ENCODE results near the gene EN2.

EN2 gene

DNA sequence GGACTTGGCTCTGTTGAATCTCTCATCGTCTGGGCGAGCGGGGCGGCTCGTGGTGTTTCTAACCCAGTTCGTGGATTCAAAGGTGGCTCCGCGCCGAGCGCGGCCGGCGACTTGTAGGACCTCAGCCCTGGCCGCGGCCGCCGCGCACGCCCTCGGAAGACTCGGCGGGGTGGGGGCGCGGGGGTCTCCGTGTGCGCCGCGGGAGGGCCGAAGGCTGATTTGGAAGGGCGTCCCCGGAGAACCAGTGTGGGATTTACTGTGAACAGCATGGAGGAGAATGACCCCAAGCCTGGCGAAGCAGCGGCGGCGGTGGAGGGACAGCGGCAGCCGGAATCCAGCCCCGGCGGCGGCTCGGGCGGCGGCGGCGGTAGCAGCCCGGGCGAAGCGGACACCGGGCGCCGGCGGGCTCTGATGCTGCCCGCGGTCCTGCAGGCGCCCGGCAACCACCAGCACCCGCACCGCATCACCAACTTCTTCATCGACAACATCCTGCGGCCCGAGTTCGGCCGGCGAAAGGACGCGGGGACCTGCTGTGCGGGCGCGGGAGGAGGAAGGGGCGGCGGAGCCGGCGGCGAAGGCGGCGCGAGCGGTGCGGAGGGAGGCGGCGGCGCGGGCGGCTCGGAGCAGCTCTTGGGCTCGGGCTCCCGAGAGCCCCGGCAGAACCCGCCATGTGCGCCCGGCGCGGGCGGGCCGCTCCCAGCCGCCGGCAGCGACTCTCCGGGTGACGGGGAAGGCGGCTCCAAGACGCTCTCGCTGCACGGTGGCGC lies at the start of gene EN2:
TSS of gene EN2 (plus strand) at position 19 of the 767 bp plus-strand sequence. CDS start at position 268, 249 bp downstream.
- H3K4me3 ChIP-seq (ENCODE audit: low read depth, low read length), result no peak within 1 kb of the TSS

DNA sequence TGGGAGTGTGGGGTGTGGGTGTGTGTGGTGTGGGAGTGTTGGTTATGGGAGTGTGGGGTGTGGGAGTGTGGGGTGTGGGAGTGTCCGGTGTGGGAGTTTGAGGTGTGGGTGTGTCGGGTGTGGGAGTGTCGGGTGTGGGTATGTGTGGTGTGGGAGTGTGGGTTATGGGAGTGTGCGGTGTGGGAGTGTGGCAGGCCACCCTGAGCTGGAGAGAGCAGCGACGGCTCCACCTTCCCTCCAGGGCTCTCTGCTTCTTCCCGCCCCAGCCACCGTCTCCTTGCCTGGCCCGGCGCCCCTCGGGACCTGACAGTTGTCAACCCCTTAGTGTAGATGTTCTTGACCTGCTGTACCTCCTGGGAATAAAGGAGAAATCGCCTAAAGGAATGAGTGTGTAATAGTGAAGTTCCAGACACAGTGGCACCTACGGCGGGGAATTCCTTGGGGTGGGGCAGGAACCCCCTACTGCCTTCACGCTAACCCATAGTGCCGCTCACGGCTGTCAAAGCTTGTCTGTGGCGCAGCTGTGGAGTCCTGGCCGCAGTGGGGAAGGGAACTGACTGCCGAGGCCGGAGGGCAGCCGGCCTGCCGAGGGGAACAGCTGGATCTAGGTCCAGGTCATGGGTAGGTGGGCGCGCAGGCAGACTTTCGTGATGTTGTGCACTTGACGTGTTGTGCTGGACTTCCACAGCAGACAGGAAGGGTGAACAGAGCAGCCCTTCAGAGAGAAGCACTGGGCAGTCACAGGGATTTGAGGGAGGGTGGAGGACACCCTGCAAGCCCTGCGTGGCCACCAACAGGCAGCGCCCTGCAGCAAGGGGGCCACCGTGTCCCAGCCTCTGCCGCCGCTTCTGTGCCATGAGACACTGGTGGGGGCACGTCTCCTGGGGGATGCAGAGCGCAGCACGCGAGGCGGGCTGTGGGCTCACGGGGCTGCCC lies 49.0 kb upstream of the EN2 start:
- no peak overlapping the region for H3K4me3 ChIP-seq (ENCODE audit: low read depth, low read length)

DNA sequence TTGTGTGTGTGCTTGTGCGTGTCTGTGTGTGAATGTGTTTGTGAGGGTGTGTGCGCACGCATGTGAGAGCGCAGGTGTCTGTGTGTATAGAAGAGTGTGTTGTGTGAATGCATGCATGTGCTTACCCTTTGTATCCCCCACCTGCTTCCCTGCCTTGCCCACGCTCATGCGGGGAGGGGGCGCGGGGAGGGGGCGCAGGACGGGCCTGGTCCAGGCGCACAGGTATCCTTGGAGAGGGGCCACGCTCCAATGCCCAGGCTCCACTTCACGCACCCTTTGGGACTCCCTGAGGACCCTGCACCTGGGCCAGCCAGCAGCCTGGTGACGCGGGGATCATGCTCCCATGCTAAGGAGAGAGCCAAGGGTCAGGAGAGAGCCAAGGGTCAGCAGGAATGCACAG lies 47.9 kb upstream of the EN2 start:
- no peak overlapping the region for H3K4me3 ChIP-seq (ENCODE audit: low read depth, low read length)

DNA sequence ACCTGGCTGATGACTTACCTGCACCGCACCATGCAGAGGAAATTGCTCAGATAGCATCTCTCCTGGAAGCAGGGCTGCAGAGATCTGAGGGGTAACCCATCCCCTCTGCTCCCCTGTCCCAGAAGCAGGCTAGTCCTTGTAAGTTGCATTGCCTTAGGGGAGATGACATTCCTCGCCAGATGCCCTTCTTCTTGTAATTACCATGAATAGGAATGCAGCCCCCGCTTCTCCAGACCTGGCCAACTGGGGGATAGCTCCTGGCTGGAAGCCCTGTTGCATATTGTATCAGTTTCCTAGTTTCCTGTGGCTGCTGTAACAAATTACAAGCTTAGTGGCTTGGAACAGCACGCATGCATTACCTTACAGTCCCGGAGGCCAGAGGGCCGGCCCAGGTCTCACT lies 47.5 kb upstream of the EN2 start:
- no peak overlapping the region for H3K4me3 ChIP-seq (ENCODE audit: low read depth, low read length)

DNA sequence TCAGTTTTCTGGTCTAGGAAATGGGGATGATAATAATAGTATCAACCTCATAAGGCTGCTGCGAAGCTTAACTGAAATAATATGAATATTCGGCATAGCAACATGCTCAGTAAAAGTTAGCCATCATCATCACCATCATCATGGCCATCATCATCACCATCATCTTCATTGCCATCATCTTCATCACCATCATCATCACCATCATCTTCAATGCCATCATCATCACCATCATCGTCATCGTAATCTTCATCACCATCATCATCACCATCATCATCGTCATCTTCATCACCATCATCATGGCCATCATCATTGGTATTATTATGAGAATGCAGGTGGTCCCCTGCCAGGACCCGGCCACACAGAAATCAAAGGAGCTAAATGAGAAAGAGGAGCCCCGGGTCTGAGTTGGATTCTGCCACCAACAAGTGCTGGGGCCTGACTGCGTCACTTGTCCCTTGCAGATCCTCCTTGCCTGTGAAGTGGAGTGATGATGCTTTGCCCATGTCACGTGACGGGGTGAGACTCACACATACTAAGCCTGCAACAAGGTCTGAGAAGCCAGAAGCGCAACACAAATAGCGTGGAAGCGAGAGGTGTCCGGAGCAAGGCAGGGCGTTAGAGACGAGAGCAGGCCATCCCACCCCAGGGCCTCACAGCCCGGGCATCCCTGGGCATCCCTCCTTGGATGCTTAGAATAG lies 46.1 kb upstream of the EN2 start:
- no peak overlapping the region for H3K4me3 ChIP-seq (ENCODE audit: low read depth, low read length)

DNA sequence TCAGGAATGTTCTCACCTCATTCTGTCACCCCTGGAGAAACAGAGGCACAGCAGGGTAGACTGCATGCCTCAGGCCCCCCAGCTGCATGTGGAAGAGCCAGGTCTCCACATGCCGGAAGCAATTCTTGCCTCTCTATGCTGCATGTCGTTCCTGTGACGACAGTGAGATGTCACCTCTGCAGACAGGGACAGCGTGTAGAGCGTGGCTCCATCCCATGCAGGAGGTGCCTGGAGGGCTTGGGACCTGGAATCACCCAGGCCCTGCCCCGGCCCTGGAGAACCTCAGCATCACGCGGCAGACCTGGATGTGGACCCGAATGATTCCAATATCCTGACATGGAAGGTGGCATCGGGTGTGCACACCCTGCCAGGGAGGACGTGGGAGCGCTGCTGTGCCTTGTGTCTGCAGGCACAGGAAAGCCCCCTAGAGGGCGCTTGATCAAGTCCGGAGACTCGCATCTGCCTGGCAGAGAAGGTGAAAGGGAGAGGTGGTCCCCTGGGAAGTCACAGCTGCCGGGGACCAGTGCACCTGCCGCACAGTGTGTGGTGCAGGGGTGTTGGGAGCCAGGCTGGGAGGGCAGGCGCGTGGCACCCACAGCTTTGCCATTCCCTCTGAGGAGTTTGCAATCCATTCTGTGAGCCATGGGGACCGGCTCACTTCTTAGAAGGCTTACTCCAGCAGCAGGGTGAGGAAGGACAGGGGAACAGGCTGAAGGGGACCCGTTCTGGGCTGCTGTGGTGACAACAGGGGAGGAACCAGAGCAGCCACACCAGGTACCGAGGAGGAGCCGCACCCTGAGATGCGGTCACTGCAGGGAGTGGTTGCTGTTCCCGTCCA lies 45.3 kb upstream of the EN2 start:
- H3K4me3 ChIP-seq (ENCODE audit: low read depth, low read length), result no peak overlapping the region

DNA sequence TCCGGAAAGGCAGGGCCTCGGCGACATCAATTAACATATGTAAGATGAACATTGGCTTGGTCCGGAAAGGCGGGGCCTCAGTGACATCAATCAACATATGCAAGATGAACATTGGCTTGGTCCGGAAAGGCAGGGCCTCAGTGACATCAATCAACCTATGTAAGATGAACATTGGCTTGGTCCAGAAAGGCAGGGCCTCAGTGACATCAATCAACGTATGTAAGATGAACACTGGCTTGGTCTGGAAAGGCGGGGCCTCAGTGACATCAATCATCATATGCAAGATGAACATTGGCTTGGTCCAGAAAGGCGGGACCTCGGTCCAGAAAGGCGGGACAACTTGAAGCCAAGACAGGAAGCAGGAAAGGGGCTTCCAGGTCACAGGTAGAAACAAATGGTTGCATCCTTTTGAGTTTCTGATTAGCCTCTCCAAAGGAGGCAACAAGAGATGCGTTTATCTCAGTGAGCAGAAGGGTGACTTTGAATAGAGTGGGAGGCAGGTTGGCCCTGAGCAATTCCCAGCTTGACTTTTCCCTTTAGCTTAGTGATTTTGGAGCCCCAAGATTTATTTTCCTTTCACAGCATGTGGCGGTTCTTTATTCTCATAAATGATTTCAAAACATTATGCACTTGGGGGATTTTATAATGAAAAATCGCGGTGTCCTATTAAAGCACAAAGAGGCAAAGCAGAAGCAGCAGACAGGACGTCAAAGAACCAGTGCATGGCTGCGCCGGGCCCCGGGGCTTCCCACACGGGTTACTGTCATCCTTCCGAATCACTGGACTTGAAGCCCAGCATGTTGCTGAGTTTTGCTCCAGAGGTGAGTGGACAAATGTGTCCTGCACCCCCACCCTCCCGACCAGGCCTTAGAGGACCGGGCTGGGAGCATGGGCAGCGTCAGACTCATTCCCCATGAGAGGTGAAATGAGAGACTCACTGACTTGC lies 43.1 kb upstream of the EN2 start:
- H3K4me3 ChIP-seq (ENCODE audit: low read depth, low read length), result no peak overlapping the region

DNA sequence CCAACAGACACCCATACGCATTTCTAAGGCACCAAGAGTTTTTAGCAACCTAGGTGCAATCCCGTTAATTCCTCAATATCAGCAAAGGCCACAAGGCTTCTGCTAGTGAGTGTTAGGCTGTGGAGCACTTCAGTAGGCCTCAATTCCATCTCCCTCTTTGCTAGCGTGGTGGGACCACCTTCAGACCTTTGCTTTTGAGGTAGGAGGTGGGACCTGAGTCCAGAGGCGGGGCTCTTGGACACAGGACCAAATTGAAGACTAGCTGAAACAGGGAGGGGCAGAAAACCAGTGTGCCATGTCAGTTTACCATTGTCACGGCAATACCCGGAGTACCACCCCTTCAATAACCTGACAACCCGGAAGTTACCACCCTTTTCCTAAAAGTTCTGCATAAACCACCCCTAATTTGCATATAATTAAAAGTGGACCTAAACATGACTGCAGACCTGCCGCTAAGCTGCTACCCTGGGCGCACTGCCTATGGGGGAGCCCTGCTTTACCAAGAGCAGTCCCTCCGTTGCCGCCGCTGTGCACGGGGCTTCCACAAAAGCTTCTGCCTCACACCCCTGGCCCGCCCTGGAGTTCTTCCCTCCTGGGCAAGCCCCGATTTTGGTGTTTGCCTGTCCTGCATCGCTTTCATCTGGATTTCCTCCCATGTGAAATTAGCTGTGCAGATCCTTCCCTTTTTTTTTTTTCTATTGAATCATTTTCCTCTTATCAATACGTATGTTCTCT lies 41.1 kb upstream of the EN2 start:
- no peak overlapping the region for H3K4me3 ChIP-seq (ENCODE audit: low read depth, low read length)

DNA sequence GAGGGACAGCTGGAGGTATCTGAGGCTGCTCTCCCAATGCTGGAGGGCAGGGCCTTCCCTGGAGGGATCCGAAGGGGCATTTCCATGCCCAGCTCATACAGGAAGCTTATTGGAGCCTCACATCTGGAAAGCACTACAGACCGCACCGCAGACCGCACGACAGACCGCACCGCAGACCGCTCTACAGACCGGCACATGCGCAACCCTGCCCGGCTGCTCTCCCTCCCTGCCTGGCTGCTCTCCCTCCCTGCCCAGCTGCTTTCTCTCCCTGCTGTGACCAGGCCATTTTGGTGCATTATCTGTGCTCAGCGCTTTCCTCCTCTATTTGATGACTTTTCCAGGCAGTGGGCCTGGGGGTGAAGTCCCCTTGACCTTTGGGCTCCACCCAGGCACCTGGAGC lies 39.6 kb upstream of the EN2 start:
- no peak overlapping the region for H3K4me3 ChIP-seq (ENCODE audit: low read depth, low read length)

DNA sequence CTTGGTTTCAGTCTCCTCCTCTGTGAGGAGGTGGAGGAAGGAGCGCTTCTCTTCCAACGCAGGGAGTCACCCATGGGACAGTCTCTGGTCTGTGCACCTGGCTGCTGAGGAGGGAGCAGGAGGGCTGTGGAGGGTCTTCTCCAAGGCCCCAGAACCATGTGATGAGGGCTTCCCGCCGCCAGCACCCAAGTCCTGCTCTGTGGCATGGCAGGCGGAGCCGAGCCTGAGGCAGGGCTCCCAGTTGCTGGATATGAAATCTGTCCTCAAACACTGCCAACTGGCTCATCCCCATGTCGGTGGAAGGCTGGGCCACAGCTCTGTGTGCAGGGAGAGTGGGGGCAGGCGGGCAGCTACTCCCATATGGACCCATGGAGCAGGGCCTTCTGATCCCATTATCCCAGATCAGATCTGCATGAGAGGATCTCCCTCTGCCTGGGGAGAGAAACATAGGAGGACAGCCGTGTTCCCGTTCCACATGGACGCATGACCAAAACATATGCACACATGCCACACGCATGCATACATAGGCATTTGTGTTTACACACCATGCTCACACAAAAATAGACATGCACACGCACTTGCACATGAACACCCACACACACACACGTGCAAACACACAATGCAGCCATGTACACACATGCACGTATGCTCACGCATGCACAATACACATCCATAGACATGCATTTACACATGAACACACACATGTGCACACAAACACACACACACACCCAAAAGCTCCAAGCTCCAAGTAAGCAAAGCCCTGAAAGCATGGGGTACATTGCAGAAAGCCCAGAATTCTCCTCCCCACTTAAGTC lies 38.8 kb upstream of the EN2 start:
- H3K4me3 ChIP-seq (ENCODE audit: low read depth, low read length), result no peak overlapping the region

DNA sequence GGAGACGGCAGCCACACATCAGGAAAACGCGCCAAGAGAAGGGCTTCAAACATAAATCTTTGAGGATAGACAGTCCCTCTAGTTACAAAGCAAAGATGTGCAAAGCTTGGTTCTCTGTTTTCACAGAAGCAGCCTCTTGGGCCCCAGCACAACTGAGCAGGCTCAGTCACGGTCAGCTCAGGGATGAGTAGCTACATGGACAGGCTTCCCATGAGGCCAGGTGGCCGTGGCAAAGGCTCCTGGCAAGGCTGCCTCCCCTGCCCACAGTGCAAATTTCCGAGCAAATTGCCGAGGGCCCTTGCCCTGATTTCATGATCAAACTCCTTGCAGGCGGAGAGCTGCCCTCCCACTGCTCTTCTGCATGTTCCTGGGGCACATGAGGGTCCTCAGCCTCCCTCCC lies 37.8 kb upstream of the EN2 start:
- no peak overlapping the region for H3K4me3 ChIP-seq (ENCODE audit: low read depth, low read length)

DNA sequence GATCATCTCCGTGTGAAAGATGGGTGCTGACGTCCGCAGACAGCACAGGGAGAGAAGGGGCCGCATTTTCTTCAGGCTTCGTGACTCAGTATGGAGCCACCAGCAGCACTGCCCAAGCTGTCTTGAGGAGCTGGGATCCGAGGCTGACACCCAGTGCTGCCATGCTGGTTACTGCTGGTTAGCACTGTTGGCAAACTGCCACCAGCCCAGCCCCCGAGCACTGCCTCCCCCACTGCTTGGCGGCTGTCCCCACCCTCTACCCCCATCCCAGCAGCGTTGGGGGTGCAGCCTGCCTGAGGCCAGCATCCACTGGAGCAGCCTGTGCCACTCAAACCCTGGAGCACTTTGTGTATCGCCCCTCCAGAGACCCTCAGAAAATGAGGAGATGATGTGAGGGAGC lies 35.8 kb upstream of the EN2 start:
- no peak overlapping the region for H3K4me3 ChIP-seq (ENCODE audit: low read depth, low read length)

DNA sequence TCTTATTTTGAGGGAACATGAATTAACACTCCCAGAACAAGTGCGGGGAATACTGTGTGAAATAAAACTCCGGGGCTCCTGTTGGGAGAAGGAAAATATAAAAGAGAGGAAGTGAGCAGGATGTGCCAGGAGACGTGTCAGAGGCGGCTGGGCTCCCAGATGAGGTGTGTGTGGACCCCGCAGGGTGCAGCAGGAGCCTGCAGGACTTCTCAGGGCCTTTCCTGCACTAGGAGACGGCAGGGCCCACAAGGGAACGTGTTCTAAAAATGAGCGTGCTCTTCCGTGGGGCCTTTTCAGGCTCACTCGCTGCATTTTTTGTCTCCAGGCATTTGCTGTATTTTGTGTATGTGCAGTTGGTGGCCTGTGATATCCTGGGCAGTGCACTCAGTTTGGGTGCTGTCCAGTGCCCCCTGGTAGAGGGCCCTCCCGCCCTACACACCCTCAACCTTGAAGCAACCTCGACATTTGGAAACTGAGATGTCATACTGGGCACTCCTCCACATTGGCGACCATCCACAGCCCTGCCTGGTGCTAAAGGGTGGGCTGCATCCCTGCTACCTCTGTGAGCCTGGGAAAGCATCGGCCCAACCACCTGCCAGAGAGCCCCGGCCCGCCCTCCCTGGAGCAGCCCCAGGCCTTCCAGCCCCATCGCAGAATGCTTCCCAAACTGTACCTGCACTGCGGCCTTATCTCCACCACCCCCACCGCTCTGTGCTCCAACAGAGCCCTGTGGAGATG lies 35.2 kb upstream of the EN2 start:
- H3K4me3 ChIP-seq (ENCODE audit: low read depth, low read length), result no peak overlapping the region

DNA sequence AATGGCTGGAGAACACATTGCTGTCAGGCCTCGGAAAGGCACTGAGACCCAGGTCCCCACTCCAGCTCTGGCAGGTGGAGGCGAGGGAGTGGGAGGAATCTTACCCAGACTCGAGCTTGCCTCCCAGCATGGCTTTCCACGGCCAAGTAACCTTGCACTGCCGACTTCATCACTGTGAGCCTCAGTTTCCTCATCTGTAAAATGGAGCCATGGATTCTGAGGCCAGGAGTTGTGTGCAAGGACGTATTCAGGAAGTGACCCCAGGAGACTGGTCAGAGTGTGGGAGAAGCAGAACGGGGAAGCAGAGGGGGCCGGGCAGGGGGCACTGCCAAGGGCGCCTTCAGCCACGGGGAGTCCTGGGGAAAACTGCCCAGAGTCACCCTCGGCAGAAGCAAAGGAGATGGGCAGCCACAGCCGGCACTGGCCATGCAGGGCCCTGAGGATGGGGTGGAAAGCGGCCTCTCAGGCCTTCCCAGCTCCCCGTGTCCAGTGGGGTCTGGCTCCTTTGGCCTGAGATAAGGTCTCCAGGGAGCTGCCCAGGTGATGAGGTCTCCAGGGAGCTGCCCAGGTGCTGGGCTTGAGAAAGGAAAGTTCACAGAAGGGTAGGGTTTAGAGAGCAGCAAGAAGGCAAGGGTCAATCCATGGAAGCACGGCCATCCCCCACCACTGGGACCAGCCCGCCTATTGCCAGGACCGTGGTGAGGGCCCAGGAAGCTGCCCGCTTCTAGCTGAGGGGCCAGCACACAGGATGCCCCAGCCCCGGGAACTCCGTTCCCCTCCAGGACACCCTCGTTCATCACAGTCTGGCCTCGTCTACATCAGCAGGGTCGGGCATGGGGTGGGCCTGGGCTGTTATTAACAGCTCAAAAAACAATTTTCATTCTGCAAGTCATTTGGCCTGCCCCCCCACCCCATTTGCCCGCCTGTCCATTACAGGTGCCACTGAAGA lies 34.3 kb upstream of the EN2 start:
- no peak overlapping the region for H3K4me3 ChIP-seq (ENCODE audit: low read depth, low read length)

DNA sequence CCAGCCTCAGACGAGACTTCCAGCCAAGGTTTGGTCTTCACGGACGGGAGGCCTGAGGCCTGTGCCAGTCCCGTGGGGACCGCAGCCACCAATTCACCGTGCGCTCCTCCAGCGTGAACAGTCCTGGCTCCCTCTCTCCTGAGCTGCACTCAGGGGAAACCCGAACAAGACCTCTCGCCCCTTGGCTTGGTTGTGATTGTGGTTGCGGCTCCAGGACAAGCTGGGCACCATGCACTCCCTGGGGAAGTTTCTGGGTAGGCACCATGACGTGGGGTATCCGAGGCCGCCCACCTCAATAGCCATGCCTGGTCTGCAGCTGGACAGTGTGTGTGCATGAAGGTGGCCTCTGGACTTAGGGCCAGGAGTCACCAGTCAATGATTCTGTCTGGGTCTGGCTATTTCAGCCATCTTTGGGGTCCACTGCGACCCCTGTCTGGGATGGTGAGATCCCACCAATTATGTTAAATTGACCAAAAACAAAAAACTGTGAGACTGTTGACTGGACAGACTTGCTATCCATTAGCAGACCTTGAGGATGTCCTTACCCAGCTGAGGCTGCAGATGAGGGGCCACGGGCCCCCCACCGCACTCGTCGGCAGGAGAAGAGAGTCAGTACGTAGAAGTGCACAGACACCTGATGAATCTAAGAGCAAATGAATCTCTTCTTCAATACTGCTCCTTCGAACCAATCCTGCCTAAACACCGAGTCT lies 33.5 kb upstream of the EN2 start:
- H3K4me3 ChIP-seq (ENCODE audit: low read depth, low read length), result no peak overlapping the region

DNA sequence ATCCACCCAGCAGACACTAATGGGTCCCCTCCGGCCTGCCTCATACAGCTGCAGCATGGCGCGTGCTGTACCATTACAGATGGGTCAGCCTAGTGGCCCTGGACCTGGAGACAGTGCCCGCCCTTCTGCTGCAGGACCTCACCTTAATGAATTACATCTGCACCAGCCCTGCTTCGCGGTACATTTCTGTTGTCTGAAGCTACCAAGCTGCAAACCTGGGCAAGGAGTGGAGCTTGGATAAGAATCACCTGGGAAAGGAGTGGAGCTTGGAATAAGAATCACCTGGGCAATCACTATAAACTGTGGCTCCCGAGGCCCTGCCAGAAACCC lies 33.0 kb upstream of the EN2 start:
- no peak overlapping the region for H3K4me3 ChIP-seq (ENCODE audit: low read depth, low read length)

All from iPS-11a (cell line).